ENCODE results near the gene IL25.
"Not testable (repeated sequence)": the region's sequence is repeated elsewhere in the genome, so short reads cannot be mapped to it uniquely, and the experiment has no call there.

Gene IL25

GRCh38 chr14:23380197-23380914, 7.7 kb downstream of the IL25 start:
- peaks cover 0 to 7% (median 0%) of the 10 kb centered on the region in 5 donors for H3K4me1 ChIP-seq (ENCODE audit: control insufficient read depth in 5 of 5, insufficient read depth in 5 of 5, low read length in 5 of 5)
- H3K9ac ChIP-seq (ENCODE audit: low read length in 5 of 5) = no peak overlapping the region
- H3K36me3 ChIP-seq (ENCODE audit: control insufficient read depth in 5 of 5, insufficient read depth in 5 of 5, low read length in 5 of 5) = no peaks in the 10 kb centered on the region
- H3K9me3 ChIP-seq (ENCODE audit: control insufficient read depth in 5 of 5, low read length in 5 of 5) = no peaks in the 10 kb centered on the region
- H3K4me3 ChIP-seq (ENCODE audit: low read depth in 1 of 5, low read length in 5 of 5) = no peak overlapping the region
- peaks cover 22 to 36% (median 28%) of the 10 kb centered on the region in 5 donors for H3K27me3 ChIP-seq (ENCODE audit: control insufficient read depth in 5 of 5, insufficient read depth in 4 of 5, low read length in 5 of 5)
- H3K27ac ChIP-seq (ENCODE audit: low read depth, low read length) = no peak overlapping the region

GRCh38 chr14:23380976-23381375, 8.4 kb downstream of the IL25 start:
- H3K27ac ChIP-seq (ENCODE audit: low read depth, low read length) = no peak overlapping the region

GRCh38 chr14:23381871-23382270, 9.3 kb downstream of the IL25 start:
- Histone ChIP-seq H3K9me3 (ENCODE audit: control insufficient read depth in 5 of 5, low read length in 5 of 5) (no peaks in the 10 kb centered on the region), H3K36me3 (ENCODE audit: control insufficient read depth in 5 of 5, insufficient read depth in 5 of 5, low read length in 5 of 5) (no peaks in the 10 kb centered on the region), H3K9ac (ENCODE audit: low read length in 5 of 5) (no peak overlapping the region), H3K27me3 (ENCODE audit: control insufficient read depth in 5 of 5, insufficient read depth in 4 of 5, low read length in 5 of 5) (peaks cover 20 to 36% (median 28%) of the 10 kb centered on the region in 5 donors), H3K4me3 (ENCODE audit: low read depth in 1 of 5, low read length in 5 of 5) (no peak overlapping the region), H3K4me1 (ENCODE audit: control insufficient read depth in 5 of 5, insufficient read depth in 5 of 5, low read length in 5 of 5) (peaks cover 0 to under 1% (median 0%) of the 10 kb centered on the region in 5 donors), H3K27ac (ENCODE audit: low read depth, low read length) (no peak overlapping the region)

More at GRCh38 chr14:23380976-23381375, 8.4 kb downstream of the IL25 start:
- Histone ChIP-seq H3K4me3 (ENCODE audit: low read depth in 1 of 5, low read length in 5 of 5) (no peak overlapping the region), H3K9ac (ENCODE audit: low read length in 5 of 5) (no peak overlapping the region), H3K4me1 (ENCODE audit: control insufficient read depth in 5 of 5, insufficient read depth in 5 of 5, low read length in 5 of 5) (peaks cover 0 to 7% (median 0%) of the 10 kb centered on the region in 5 donors), H3K27me3 (ENCODE audit: control insufficient read depth in 5 of 5, insufficient read depth in 4 of 5, low read length in 5 of 5) (peaks cover 22 to 36% (median 28%) of the 10 kb centered on the region in 5 donors), H3K9me3 (ENCODE audit: control insufficient read depth in 5 of 5, low read length in 5 of 5) (no peaks in the 10 kb centered on the region), H3K36me3 (ENCODE audit: control insufficient read depth in 5 of 5, insufficient read depth in 5 of 5, low read length in 5 of 5) (no peaks in the 10 kb centered on the region)

DNA sequence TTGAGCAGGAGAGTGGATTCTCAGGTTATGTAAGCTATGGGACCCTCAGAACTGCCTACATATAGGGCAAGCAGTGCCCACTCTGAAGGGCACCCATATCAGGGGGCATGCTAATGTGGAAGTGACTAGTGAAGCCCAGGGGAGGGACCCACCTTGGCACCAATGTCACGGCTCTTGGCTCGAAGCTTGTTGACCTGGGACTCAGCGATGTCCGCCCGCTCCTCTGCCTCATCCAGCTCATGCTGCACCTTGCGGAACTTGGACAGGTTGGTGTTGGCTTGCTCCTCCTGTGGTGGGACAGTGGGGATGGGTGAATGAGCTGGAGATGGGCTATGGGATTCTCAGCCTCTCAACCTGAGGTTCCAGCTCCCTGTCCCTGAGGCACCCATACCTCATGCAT, 9.7 kb downstream of the IL25 start:
- peaks cover 19 to 34% (median 25%) of the 10 kb centered on the region in 5 donors for H3K27me3 ChIP-seq (ENCODE audit: control insufficient read depth in 5 of 5, insufficient read depth in 4 of 5, low read length in 5 of 5)
- H3K36me3 ChIP-seq (ENCODE audit: control insufficient read depth in 5 of 5, insufficient read depth in 5 of 5, low read length in 5 of 5) = no peaks in the 10 kb centered on the region
- no peak overlapping the region for H3K9ac ChIP-seq (ENCODE audit: low read length in 5 of 5)
- no peak overlapping the region for H3K4me3 ChIP-seq (ENCODE audit: low read depth in 1 of 5, low read length in 5 of 5)
- no peaks in the 10 kb centered on the region for H3K9me3 ChIP-seq (ENCODE audit: control insufficient read depth in 5 of 5, low read length in 5 of 5)
- no peaks in the 10 kb centered on the region for H3K4me1 ChIP-seq (ENCODE audit: control insufficient read depth in 5 of 5, insufficient read depth in 5 of 5, low read length in 5 of 5)
- H3K27ac ChIP-seq (ENCODE audit: low read depth, low read length) = no peak overlapping the region

DNA sequence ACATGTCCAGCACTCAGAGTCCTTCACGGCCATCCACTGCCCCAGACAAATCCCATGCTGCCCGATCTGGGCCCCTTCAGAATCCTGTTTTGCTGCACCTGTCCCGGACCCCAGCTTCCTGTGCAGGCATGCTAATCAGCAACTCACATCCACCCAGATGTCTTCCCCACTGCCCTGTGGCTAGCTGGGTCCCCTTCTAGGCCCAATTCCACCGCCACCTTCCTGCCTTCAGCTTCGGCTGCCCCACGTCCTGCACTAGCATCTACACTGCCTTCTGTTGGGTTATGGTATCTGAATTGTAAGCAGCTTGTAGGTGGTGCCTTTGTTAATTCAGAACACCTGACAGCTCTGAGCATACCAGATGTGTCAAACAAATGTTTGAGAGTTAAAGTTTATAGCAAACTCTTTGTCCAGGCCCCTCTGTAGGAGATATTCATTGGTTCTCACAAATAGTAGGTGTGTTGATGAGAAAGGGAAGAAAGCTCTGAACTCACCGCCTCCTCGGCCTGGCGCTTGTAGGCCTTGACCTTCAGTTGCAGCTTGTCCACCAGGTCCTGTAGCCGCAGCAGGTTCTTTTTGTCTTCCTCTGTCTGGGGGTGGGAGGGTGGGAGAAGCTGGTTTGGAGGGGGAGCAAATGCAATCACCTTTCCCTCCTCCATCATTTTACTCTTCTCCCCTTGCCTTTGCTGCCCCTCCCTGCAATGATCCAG, 10.3 kb downstream of the IL25 start:
- H3K9ac ChIP-seq (ENCODE audit: low read length in 5 of 5) = no peak overlapping the region
- H3K27ac ChIP-seq (ENCODE audit: low read depth, low read length) = no peak overlapping the region
- H3K9me3 ChIP-seq (ENCODE audit: control insufficient read depth in 5 of 5, low read length in 5 of 5) = no peaks in the 10 kb centered on the region
- no peak overlapping the region for H3K4me3 ChIP-seq (ENCODE audit: low read depth in 1 of 5, low read length in 5 of 5)
- H3K4me1 ChIP-seq (ENCODE audit: control insufficient read depth in 5 of 5, insufficient read depth in 5 of 5, low read length in 5 of 5) = no peaks in the 10 kb centered on the region
- no peaks in the 10 kb centered on the region for H3K36me3 ChIP-seq (ENCODE audit: control insufficient read depth in 5 of 5, insufficient read depth in 5 of 5, low read length in 5 of 5)
- H3K27me3 ChIP-seq (ENCODE audit: control insufficient read depth in 5 of 5, insufficient read depth in 4 of 5, low read length in 5 of 5) = peaks cover 19 to 30% (median 24%) of the 10 kb centered on the region in 5 donors

- no peak overlapping the region for H3K9ac ChIP-seq (ENCODE audit: low read length in 5 of 5)
- H3K9me3 ChIP-seq (ENCODE audit: control insufficient read depth in 5 of 5, low read length in 5 of 5) = no peaks in the 10 kb centered on the region
- no peaks in the 10 kb centered on the region for H3K4me1 ChIP-seq (ENCODE audit: control insufficient read depth in 5 of 5, insufficient read depth in 5 of 5, low read length in 5 of 5)
- no peaks in the 10 kb centered on the region for H3K36me3 ChIP-seq (ENCODE audit: control insufficient read depth in 5 of 5, insufficient read depth in 5 of 5, low read length in 5 of 5)
- no peak overlapping the region for H3K4me3 ChIP-seq (ENCODE audit: low read depth in 1 of 5, low read length in 5 of 5)
- H3K27ac ChIP-seq (ENCODE audit: low read depth, low read length) = no peak overlapping the region
- peaks cover 19 to 30% (median 24%) of the 10 kb centered on the region in 5 donors for H3K27me3 ChIP-seq (ENCODE audit: control insufficient read depth in 5 of 5, insufficient read depth in 4 of 5, low read length in 5 of 5)
Observed at GRCh38 chr14:23384364-23385080, 11.9 kb downstream of the IL25 start.

DNA sequence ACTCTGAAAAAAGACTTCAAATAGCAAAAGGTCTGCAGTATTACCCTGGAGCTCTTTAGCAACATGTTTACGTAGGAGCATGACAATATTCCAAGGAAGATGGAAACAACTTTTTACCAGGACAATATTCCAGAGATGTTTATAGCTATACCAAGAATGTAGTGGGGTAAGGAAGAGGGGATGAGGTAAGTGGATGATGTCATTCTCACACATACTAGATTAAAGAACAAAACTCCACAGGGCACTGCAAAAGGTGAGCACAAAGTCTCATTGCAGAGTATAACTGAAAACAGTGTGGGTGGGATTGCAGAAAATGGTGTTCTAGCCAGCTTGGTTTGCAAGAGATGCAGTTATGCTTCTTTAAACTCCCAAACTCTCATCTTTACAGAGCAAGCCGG, 12.6 kb downstream of the IL25 start:
- Histone ChIP-seq H3K9me3 (ENCODE audit: control insufficient read depth in 5 of 5, low read length in 5 of 5) (no peaks in the 10 kb centered on the region), H3K36me3 (ENCODE audit: control insufficient read depth in 5 of 5, insufficient read depth in 5 of 5, low read length in 5 of 5) (no peaks in the 10 kb centered on the region), H3K4me3 (ENCODE audit: low read depth in 1 of 5, low read length in 5 of 5) (no peak overlapping the region), H3K27ac (ENCODE audit: low read depth, low read length) (no peak overlapping the region), H3K27me3 (ENCODE audit: control insufficient read depth in 5 of 5, insufficient read depth in 4 of 5, low read length in 5 of 5) (peaks cover 17 to 28% (median 21%) of the 10 kb centered on the region in 5 donors), H3K9ac (ENCODE audit: low read length in 5 of 5) (no peak overlapping the region), H3K4me1 (ENCODE audit: control insufficient read depth in 5 of 5, insufficient read depth in 5 of 5, low read length in 5 of 5) (no peaks in the 10 kb centered on the region)

GRCh38 chr14:23385642-23386265, 13.1 kb downstream of the IL25 start:
- H3K9me3 ChIP-seq (ENCODE audit: control insufficient read depth in 5 of 5, low read length in 5 of 5) = no peaks in the 10 kb centered on the region
- H3K4me1 ChIP-seq (ENCODE audit: control insufficient read depth in 5 of 5, insufficient read depth in 5 of 5, low read length in 5 of 5) = no peaks in the 10 kb centered on the region
- no peak overlapping the region for H3K27ac ChIP-seq (ENCODE audit: low read depth, low read length)
- peaks cover 13 to 24% (median 17%) of the 10 kb centered on the region in 5 donors for H3K27me3 ChIP-seq (ENCODE audit: control insufficient read depth in 5 of 5, insufficient read depth in 4 of 5, low read length in 5 of 5)
- H3K4me3 ChIP-seq (ENCODE audit: low read depth in 1 of 5, low read length in 5 of 5) = no peak overlapping the region
- no peaks in the 10 kb centered on the region for H3K36me3 ChIP-seq (ENCODE audit: control insufficient read depth in 5 of 5, insufficient read depth in 5 of 5, low read length in 5 of 5)
- no peak overlapping the region for H3K9ac ChIP-seq (ENCODE audit: low read length in 5 of 5)

- H3K9ac ChIP-seq (ENCODE audit: low read length in 5 of 5); H3K36me3 ChIP-seq (ENCODE audit: control insufficient read depth in 5 of 5, insufficient read depth in 5 of 5, low read length in 5 of 5); H3K4me3 ChIP-seq (ENCODE audit: low read depth in 1 of 5, low read length in 5 of 5); H3K27ac ChIP-seq (ENCODE audit: low read depth, low read length); H3K9me3 ChIP-seq (ENCODE audit: control insufficient read depth in 5 of 5, low read length in 5 of 5); H3K4me1 ChIP-seq (ENCODE audit: control insufficient read depth in 5 of 5, insufficient read depth in 5 of 5, low read length in 5 of 5): not testable (repeated sequence)
- peaks cover 8 to 19% (median 15%) of the 10 kb centered on the region in 5 donors for H3K27me3 ChIP-seq (ENCODE audit: control insufficient read depth in 5 of 5, insufficient read depth in 4 of 5, low read length in 5 of 5)
Observed at GRCh38 chr14:23386266-23386657, 13.7 kb downstream of the IL25 start.
